Islet of Langerhans (tissue), 1 donor: ENCODE data around the gene PAXIP1.
A peak's percentile ranks its signal among the peaks of the same experiment; 100 is the strongest.
"Not testable (repeated sequence)": the region's sequence is repeated elsewhere in the genome, so short reads cannot be mapped to it uniquely, and the experiment has no call there.

Experiments
- FAIRE-seq: peaks from one replicate; lab custom pipeline; 2011; peaks lifted over from hg19 to GRCh38; lab: Jason Lieb, UNC

PAXIP1 gene

DNA sequence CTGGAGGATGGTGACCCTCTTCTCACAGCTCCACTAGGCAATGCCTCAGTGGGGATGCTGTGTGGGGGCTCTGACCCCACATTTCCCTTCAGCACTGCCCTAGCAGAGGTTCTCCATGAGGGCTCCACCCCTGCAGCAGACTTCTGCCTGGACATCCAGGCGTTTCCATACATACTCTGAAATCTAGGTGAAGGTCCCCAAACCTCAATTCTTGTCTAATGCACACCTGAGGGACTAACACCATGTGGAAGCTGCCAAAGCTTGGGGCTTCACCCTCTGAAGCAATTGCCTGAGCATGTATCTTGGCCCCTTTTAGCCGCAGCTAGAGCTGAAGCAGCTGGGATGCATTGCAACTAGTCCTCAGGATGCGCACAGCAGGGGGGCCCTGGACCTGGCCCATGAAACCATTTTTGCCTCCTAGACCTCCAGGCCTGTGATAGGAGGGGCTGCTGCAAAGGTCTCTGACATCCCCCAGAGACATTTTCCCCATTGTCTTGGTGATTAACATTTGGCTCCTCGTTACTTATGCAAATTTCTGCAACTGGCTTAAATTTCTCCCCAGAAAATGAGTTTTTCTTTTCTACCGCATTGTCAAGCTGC, 68.5 kb downstream of the PAXIP1 start:
- not testable (repeated sequence) for FAIRE-seq

DNA sequence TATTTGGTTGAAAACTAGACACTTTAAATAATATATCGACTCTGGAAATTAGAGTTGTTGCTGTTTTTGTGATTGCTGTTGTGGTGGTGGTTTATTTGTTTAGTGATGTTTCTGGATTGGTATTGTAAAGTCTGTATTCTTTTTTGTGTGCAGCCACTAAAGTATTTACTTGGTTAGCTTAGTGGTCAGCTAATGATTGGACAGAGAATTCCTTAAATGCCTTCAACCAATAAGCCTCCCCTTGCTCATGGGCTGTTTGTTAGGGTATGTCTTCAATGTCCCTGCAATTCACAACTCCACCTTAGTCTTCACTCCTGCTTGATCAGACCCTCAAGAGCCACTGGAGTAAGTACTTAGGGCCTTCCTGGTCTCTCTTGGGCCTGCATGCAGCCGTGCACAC, 71.0 kb downstream of the PAXIP1 start:
- FAIRE-seq: no peak

DNA sequence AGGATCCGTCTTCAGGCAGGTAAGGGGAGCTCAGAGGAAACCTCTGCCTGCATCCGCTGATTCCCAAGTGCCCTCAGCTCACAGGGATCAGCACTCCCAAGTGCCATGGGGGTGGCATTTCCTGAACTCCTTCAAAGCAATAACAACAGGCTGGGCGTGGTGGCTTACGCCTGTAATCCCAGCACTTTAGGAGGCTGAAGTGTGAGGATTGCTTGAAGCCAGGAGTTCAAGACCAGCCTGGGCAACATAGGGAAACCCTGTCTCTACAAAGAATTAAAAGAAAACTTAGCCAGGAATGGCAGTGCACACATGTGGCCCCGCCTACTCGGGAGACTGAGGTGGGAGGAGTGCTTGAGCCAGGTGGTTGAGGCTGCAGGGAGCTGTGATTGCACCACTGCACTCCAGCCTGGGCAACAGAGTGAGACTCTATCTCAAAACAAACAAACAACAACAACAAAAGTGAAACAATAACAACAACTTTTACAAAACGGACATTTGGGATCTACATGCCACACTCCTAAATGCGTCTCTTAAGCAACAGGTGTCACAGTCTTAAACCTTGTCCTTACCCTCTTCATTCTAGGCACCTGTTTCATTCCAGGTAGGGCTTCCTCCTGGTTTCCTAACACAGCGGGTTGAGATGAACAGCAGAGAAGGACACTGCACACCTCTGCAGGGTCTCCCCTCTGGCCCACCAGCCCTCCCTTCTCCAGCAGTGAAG, 73.8 kb downstream of the PAXIP1 start:
- no peak for FAIRE-seq

DNA sequence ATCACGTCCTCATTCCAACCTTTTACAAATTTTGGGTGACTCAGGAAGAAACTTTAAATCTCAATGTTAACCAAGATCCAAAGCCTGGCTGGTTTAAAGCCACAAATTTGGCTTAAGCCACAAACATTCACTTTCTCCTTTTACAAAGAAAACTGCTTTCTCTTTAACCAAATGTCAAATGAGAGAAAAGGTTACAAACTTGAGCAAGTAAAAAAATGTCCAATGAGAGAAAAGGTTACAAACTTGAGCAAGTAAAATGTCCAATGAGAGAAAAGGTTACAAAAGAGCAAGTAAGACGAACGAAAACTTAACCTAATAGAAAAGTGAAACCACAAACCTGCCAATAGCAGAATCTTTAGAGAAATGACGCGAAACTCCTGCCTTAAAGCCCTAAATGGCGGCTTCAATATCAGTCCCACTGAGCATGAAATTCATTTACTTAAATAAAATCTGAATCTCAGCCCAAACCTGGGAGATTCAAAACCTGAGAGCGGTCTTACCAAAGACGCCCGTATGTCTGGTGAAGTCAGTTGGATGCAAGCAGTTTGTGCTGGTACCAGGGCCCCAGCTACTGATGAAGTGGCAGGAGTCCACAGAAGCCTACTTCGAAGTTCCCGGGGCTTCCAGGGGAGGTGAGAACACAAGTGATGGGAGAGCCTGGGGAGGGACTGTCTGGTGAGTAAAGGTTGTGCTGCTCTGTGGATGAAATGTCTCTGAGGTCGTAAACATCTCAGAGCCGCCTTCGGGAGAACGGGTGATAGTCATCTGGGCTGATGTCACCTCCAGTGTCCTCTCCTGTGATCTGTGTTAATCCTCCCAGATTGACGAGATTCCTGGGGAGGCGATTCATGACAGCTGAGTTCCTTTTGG, 74.6 kb downstream of the PAXIP1 start:
- FAIRE-seq: peak; percentile 100

DNA sequence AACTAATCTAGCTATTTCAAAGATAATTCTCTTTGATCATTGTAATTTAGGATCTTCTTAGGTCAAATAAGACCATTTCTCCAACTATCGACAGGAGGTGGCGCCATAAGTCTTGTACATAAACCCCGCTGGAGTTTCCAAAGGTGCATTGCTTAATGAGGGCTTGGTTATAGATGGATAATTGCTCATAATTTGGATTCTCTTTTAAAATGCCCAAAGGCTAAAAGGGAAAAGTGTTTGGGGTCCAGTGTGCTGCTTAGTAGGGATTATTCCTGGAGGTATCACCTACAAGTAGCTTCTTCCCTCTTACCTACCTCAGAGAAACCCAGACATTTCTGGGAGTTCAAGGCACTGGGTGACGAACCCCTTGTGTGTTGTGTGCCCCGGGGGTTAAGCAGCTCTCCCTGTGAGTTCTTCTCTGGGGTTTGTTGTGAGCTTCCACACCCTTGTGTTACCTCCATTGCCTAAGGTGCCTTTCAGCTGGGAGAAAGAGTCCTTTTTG, 75.2 kb downstream of the PAXIP1 start:
- FAIRE-seq: peak; percentile 90

DNA sequence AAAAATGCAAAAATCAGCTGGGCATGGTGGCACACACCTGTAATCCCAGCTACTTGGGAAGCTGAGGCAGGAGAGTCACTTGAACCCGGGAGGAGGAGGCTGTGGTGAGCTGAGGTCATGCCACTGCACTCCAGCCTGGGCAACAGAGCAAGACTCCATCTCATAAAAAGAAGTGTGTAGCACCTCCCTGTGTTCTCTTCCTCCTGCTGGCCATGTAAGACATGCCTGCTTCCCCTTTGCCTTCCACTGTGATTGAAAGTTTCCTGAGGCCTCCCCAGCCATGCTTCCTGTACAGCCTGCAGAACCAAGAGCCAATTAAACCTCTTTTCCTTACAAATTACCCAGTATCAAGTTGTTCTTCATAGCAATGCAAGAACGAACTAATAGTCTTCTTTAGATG, 80.5 kb downstream of the PAXIP1 start:
- not testable (repeated sequence) for FAIRE-seq

DNA sequence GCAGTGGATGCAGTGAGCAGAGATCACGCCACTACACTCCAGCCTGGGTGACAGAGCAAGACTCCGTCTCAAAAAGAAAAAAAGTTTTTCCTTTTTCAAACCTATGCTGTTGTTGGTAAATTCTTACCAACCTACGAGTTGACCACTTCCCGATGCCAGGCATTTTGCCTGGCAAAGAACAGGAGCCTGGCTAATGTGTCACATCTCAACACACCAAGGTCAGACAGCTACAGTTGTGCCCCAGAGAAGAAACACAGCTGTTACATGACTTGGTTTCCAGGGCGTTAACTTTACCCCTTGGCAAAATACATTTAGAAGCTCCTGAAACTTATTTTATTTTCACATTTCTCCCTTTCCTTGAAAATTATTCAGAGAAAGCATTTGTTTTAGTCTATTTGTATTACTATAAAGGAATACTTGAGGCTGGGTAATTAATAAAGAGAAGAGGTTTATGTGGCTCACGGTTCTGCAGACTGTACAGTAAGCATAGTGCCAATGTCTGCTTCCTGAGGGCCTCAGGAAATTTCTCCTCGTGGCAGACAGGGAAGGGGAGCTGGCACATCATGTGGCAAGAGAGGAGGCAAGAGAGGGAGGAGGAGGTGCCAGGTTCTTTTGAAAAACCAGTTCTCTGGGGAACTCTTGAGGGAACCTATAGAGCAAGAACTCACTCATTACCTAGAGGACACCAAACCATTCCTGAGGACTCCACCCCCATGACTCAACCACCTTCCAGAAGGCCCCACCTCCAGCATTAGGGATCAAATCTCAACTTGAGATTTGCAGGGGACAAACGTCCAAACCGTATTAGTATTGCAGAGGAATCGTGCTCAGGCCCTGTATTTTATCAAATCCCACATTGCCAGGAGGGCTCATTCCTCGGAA, 83.3 kb downstream of the PAXIP1 start:
- no peak for FAIRE-seq

DNA sequence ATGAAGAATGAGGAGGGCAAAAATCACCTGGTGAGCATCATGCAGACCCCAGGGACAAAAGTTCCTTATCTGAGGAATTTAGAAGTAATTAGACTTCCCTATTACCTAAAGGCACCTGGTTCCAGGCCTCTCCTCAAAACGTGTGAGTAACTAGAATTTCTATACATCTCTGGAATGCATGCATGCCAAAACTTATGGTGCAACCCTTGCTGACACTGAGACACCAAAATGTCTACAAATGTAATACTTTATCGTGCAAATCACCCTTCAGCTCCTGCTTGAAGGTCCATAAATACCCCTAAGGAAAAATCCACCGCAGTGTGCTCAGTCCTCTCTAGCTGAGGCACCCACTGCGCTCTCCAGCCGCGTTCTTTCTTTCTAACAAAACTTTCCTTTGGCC, 84.2 kb downstream of the PAXIP1 start:
- FAIRE-seq: no peak

DNA sequence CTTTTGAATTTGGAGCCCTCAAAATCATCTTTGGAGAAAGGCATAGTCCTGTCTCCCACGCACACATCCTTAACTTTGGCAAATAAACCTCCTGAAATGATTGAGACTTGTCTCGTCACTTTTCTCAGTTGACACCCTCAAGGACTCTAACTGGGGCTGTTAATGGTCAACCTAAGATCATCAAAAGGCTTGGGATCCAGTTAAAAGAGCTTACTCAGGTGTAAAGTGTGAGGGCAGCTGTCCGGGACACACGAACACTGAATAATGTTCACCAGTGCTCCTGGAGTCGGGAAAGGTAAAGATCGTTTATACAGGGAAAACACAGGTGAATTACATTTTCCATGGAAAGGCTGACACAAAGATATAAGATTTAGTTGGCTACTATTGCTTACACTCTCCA, 84.7 kb downstream of the PAXIP1 start:
- FAIRE-seq: no peak

DNA sequence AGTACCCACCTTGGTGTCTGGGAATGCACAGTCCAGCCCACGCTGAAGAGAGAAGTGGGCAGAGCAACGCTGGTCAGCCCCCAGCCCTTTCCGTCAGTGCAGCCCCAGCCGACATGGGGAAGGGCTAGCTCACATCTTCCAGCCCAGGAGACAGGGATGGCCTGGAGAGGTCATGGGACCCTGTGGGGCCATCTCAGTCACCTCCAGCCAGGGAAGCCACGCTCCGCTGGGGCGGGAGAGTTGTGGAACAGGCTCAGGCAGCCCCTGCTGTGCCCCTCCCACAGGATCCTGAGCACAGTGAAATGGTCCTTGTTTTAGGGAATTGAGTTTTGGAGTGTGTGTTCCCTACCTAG, 85.1 kb downstream of the PAXIP1 start:
- FAIRE-seq: no peak

DNA sequence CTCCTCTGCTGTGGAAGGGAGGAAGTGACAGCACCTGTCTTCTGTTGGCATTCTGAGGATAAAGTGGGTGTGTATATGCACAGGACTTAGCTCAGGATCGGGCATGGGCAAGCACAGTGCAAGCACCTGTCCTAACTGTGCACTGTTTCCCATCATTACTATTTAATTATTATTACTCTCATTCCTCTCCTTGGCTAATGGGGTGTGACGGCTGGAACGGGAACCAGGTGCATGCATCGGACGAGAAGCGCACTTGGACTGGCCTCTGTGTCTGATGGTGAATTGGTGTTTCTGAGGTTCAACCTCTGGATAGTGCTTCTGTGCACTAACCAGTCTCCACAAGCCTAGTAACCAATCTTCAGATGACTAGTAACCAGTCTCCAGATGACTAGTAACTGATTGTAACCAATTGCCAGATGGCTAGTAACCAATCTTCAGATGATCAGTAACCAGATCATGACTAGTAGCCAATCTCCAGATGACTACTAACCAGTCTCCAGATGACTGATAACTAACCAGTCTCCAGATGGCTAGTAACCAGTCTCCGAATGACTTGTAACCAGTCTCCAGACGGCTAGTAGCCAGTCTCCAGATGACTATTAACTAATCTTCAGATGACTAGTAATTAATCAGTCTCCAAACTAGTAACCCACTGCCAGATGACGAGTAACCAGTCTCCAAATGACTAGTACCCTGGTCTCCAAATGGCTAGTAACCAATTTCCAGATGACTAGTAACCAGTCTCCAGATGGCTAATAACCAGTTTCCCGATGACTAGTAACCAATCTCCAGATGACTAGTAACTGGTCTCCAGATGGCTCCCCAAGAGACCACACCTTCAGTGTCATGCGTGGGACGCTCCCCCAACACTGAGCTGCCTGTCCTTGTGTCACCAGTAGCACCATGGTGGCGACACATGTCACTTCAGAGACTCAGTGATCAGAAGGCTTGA, 85.8 kb downstream of the PAXIP1 start:
- FAIRE-seq: no peak

DNA sequence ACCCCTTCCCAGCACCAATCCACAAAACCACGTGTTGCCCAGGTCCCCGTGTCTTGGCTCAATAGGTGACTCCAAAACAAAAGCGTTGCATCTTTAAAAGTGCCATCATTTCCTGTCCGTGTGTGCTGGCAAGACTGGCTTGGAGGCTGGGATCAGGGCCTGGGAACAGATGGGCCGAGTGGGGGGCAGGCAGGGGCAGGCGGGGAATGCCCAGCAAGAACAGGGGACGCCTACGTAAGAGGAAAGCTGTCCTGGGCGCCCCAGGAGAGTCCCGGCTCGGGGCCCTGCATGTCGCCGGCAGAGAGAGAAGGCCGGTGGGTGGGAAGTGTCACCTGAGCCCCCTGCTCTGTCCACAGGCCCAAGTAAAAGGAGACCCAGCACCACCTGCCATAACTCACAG, 86.5 kb downstream of the PAXIP1 start:
- no peak for FAIRE-seq

DNA sequence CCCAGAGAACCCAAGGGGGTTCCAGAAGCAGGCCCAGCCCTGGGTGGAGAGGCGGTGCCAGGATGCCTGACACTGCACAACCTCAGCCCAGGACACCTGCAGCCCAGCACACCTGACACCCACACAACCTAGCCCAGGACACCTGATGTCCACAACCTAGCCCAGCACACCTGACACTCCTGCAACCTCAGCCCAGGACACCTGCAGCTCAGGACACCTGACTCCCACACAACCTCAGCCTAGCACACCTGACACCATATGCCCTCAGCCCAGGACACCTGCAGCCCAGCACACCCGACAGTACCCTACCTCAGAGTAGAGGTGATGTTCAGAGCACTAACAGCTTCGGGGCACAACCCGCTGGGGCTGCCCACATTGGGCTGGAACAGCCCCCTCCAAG, 87.3 kb downstream of the PAXIP1 start:
- FAIRE-seq: no peak

DNA sequence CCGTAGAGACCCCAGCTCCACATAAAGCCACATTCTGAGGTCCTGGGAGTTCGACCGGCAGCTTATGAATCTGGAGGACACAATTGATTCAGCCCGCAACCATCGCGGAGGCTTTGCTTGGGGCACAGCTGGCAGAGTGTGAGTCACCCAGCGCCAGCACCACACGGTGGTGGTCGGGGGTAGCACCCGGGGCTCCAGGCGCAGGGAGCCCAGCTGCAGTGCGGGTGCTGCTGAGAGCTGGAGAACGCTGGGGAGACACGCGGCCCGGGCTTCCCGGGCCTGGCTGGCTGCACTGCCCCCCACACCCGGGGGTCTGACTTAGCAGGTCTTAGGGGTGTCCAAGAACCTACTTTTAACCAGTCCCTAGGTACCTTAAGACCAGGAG, 87.9 kb downstream of the PAXIP1 start:
- FAIRE-seq: no peak

DNA sequence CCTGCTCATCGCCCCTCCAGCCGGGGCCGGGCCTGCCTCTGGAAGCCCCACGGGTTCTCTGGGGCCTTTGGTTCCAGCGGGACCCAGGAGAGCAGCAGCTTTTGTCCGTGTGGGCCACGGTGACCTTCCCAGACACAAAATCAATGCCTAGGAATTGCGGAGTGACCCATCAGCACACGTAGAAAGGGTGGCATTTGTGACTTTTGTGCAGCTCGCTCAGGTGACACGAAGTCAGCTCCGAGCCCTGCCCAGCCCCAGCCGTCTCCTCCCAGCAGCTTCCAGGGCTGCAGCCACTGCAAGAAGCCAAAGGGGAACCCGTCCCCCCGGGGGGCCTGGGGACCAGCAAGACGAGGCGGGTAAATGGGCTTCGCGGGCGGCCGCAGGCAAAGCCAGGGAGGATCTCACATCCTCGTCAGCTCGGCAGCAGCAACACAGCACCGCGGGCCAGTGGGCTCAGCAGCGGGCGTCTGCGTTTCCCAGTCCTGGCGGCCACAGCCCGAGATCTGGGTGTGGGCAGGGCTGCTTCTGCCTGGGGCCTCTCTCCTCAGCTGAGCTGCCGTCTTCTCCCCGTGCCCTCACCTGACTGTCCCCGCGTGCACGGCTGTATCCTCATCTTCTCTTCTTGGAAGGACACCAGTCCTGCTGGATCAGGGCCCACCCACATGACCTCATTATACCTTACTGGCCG, 88.5 kb downstream of the PAXIP1 start:
- no peak for FAIRE-seq

DNA sequence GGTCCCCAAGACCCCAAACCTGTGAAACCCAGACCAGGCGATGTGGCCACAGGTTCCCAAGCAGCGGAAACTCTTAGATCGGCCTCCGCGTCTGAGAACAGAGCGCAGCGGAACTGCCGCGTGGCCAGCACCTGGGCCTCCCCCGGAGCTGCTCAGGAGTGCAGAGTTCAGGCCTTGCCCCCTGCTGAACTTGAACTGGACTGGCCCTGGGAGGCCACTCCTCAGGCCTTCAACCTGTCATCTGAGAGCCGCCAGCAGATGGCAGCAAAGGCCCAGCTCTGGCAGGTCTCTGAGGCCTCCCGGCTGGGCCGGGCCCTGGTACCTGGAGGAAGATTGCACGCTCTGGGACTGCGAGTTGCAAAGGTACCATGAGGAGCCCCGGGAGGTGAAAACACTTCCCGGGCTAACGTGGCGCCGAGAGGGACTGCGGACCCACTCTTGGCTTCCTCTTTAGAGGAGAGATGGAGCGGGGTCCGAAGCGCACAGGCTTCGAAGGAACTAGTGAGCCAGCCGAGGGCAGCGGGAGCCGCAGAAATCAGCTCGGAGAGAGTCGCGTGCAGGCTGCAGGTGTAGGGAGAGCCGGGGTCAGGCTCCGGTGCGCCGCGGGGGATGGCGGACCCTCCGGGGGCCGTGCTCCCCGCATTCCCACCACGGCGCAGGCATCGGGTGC, 89.2 kb downstream of the PAXIP1 start:
- no peak for FAIRE-seq

DNA sequence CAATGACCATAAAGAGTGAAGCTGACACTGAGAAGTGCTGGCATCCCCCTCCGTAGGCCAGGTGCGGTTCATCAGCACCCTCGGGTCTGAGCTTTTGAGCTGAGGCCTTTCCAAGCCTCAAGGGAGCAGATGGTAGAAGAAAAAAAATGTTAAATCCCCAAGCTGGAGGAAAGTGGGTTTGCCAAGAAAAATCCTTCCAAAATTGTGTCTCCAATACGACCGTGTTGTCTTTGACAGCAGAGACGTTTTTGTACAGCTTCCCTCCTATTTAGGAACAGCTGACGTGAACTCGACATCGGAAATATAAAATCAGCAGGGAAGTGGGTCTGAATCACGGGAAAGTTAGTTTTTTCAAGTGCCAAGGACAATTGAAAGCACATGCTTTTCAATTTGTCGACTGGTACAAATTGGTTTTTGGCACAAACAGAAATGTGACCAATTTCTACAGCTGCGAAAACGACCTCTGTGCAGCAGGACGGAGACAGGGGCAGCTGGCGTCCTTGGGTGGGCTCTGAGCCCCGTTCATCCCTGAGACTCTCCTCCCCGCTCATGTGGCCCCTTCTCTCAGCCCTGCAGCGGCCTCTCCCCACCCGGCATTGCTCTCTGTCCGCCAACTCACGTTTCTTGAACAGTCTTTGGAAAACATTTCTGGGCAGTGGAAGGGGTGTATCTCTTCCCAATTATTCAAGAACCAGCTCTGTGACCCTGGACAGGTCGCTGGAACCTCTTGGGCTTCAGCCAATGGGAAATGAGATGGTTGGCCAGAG, 89.9 kb downstream of the PAXIP1 start:
- no peak for FAIRE-seq

DNA sequence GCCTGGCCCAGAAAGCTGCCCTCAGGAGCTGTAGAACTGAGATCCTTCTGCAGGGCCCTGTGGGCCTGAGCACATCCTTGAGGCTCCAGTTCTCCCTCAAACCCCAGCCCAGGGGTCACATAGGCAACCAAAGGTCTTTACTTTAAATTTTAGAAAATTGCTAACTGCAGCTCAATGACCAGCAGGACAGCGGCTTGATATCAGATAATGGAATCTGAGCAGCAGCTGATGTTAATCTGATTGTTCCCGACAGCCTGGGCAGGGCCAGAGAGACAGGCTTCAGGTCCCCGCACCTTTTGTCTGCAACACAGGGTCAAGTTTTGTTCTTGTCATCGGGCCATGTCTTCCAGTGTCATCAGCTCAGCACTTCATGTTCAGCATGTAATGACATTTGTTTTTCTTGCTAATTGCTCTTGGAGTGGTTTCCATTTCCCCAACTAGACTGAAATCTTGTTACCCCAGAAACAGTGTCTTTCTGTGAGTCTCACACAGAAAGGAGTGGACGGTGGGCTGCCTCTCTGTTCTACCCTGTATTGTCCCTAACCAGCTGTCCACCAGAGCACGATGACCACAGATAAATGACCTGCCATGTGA, 91.0 kb downstream of the PAXIP1 start:
- no peak for FAIRE-seq

DNA sequence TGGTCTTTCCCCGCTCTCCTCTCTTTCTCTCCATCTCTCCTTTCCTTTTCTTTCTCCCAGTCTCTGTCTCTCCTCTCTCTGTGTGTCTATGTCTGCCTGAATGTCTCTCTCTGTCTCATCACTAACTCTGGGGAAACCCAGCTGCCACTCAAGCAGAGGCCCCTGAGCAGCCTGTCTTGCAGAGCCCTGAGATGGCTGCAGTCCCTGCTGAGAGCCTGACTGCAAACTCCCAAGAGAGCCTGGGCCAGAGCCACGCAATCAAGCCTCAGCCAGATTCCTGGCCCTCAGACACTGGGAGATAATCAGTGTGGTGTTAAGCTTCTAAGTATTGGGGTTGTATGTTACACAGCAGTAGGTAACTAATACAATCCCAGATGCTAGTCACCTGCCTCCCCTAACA, 91.5 kb downstream of the PAXIP1 start:
- FAIRE-seq: no peak
